Islet precursor cell (in vitro differentiated cells): ENCODE measurements around the gene CD55.
"Not testable (repeated sequence)": the region's sequence is repeated elsewhere in the genome, so short reads cannot be mapped to it uniquely, and the experiment has no call there.

ENCODE experiments used
- DNase-seq: peaks from one replicate; pipeline ENCODE4 v3.0.0-alpha.2; 2018

CD55 gene

GRCh38 chr1:207306023-207306422 lies 15.5 kb upstream of the CD55 start:
- no peak for DNase-seq

- no peak for DNase-seq
These were observed 14.9 kb upstream of the CD55 start for GRCh38 chr1:207306603-207307002.

GRCh38 chr1:207308451-207309190 lies 12.9 kb upstream of the CD55 start:
- DNase-seq: no peak

GRCh38 chr1:207309745-207310273 lies 11.7 kb upstream of the CD55 start:
- DNase-seq: peak; percentile 87

GRCh38 chr1:207311888-207312603 lies 9.4 kb upstream of the CD55 start:
- DNase-seq: peak; percentile 66

GRCh38 chr1:207312604-207312920 lies 8.9 kb upstream of the CD55 start:
- no peak for DNase-seq

- no peak for DNase-seq
These were observed 8.3 kb upstream of the CD55 start for GRCh38 chr1:207313131-207313530.

- DNase-seq: no peak
These were observed 6.7 kb upstream of the CD55 start for GRCh38 chr1:207314816-207315215.

- no peak for DNase-seq
These were observed 6.0 kb upstream of the CD55 start for GRCh38 chr1:207315435-207315834.

GRCh38 chr1:207316141-207316540 lies 5.3 kb upstream of the CD55 start:
- peak; percentile 58 for DNase-seq

GRCh38 chr1:207316622-207317391 lies 4.7 kb upstream of the CD55 start:
- peak; percentile 85 for DNase-seq

GRCh38 chr1:207317561-207317960 lies 3.9 kb upstream of the CD55 start:
- DNase-seq: no peak

GRCh38 chr1:207318072-207318619 lies 3.3 kb upstream of the CD55 start:
- DNase-seq: no peak

GRCh38 chr1:207319199-207319598 lies 2.3 kb upstream of the CD55 start:
- no peak for DNase-seq

GRCh38 chr1:207320105-207320504 lies 1.4 kb upstream of the CD55 start:
- not testable (repeated sequence) for DNase-seq

GRCh38 chr1:207321790-207322645 lies 540 bp downstream of the CD55 start:
- peak; percentile 55 for DNase-seq

- DNase-seq: no peak
These were observed 2.1 kb downstream of the CD55 start for GRCh38 chr1:207323425-207324225.

GRCh38 chr1:207328004-207328403 lies 6.5 kb downstream of the CD55 start:
- DNase-seq: no peak

GRCh38 chr1:207328908-207329440 lies 7.5 kb downstream of the CD55 start:
- no peak for DNase-seq

GRCh38 chr1:207329469-207329868 lies 8.0 kb downstream of the CD55 start:
- no peak for DNase-seq
